GM21619 (cell line): ENCODE results near the gene EFCAB10.

Source experiments
- ATAC-seq: cut with Tn5 transposase; IDR thresholded peaks from one replicate; pipeline ENCODE4 v1.9.1; 2021; ENCODE audit not compliant: unreplicated experiment

Gene EFCAB10

GRCh38 chr7:105581066-105581811 is at the start of gene EFCAB10:
Gene EFCAB10, minus strand, starts transcription at chr7:105581493. Its CDS starts 30 bp downstream, at chr7:105581463.
- ATAC-seq: peak; percentile 78

- no peak for ATAC-seq
These were observed 44.7 kb upstream of the EFCAB10 start for GRCh38 chr7:105625986-105626385.

- no peak for ATAC-seq
These were observed 42.6 kb upstream of the EFCAB10 start for GRCh38 chr7:105623906-105624305.

- ATAC-seq: no peak
These were observed 42.1 kb upstream of the EFCAB10 start for GRCh38 chr7:105623378-105623777.

GRCh38 chr7:105622106-105622731 is 40.9 kb upstream of the EFCAB10 start:
- no peak for ATAC-seq

- ATAC-seq: no peak
These were observed 40.3 kb upstream of the EFCAB10 start for GRCh38 chr7:105621617-105622016.

GRCh38 chr7:105621176-105621575 is 39.9 kb upstream of the EFCAB10 start:
- no peak for ATAC-seq

- no peak for ATAC-seq
These were observed 38.3 kb upstream of the EFCAB10 start for GRCh38 chr7:105619590-105619989.

- no peak for ATAC-seq
These were observed 36.7 kb upstream of the EFCAB10 start for GRCh38 chr7:105618016-105618296.

GRCh38 chr7:105617280-105618015 is 36.2 kb upstream of the EFCAB10 start:
- no peak for ATAC-seq

- ATAC-seq: no peak
These were observed 33.1 kb upstream of the EFCAB10 start for GRCh38 chr7:105614341-105614840.

- ATAC-seq: no peak
These were observed 32.5 kb upstream of the EFCAB10 start for GRCh38 chr7:105613611-105614330.

GRCh38 chr7:105612806-105613205 is 31.5 kb upstream of the EFCAB10 start:
- no peak for ATAC-seq

- no peak for ATAC-seq
These were observed 30.8 kb upstream of the EFCAB10 start for GRCh38 chr7:105611856-105612775.

GRCh38 chr7:105610165-105610930 is 29.1 kb upstream of the EFCAB10 start:
- ATAC-seq: no peak

- ATAC-seq: no peak
These were observed 21.3 kb upstream of the EFCAB10 start for GRCh38 chr7:105602325-105603305.

- no peak for ATAC-seq
These were observed 19.6 kb upstream of the EFCAB10 start for GRCh38 chr7:105600720-105601550.
